HG03521 (cell line): ENCODE measurements around the gene CASQ2.
"Not testable (repeated sequence)": the region's sequence is repeated elsewhere in the genome, so short reads cannot be mapped to it uniquely, and the experiment has no call there.

Source experiments
- ATAC-seq: cut with Tn5 transposase; IDR thresholded peaks from one replicate; pipeline ENCODE4 v1.9.1; 2021; ENCODE audit warnings: mild to moderate bottlenecking, moderate library complexity; ENCODE audit not compliant: unreplicated experiment

Gene CASQ2

DNA sequence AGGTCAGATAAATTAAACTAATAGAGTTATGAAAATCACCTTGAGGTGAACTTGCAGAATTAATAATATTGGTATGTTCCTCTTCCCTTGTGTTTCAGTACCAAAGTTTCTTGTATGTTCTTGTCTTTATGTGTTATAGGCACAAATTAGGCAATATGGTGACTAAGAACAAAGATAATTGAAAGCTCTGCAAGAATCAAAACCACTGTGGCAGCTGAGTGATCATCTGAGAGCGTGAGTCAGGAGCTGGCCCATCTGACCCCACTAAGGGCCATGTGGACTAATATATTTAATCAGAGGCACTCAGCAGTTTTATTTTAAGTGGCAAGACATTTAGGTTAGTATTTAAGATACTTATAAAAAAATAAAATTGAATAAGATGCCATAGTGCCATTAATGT lies 12.8 kb upstream of the CASQ2 start:
- no peak for ATAC-seq

DNA sequence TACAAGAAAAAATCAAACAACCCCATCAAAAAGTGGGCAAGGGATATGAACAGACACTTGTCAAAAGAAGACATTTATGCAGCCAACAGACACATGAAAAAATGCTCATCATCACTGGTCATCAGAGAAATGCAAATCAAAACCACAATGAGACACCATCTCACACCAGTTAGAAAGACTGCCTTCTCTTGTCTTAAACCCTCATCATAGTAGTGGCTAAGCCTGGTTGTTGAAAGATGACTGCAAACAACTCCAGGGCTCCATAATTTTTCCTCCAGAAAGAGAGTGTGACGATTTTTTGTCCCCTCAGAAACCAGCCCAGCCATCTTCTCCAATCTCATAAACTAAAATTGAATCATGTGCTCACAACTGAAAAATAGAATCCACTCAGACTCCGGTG lies 12.1 kb upstream of the CASQ2 start:
- not testable (repeated sequence) for ATAC-seq

DNA sequence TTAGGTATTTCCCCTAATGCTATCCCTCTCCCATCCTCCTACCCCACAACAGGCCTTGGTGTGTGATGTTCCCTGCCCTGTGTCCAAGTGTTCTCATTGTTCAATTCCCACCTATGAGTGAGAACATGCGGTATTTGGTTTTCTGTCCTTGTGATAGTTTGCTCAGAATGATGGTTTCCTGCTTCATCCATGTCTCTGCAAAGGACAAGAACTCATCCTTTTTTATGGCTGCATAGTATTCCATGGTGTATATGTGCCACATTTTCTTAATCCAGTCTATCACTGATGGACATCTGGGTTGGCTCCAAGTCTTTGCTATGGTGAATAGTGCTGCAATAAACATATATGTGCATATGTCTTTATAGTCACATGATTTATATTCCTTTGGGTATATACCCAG lies 10.6 kb upstream of the CASQ2 start:
- ATAC-seq = not testable (repeated sequence)

DNA sequence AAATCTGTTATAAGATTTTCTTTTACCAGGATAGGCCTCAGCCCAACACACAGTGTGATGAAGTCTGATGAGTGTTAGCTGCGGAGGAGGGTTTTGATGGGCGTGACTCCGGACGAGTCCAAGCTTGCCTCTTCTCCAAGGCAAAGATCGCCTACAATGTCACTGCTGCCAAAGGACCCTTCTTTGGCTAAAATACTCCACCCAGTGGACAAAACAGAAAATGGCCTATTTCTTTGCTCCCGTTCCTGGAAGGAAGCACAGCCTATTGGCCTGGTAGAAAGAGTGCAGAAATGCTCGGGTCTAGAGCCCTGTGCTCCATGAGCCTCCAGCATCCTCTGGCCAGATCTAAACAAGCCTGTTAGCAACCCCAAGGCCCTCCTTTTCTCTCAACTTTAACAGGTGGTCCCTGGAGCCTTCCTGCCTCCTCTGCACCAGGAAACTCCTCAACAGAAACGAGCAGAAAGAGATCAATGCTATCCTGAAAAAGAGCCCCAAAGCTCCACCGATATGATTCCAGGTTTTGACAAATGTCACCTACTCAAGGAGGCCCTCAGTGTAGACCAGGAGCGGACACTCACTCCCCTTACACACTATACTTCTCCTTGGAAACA lies 3.4 kb upstream of the CASQ2 start:
- ATAC-seq = peak; percentile 90

DNA sequence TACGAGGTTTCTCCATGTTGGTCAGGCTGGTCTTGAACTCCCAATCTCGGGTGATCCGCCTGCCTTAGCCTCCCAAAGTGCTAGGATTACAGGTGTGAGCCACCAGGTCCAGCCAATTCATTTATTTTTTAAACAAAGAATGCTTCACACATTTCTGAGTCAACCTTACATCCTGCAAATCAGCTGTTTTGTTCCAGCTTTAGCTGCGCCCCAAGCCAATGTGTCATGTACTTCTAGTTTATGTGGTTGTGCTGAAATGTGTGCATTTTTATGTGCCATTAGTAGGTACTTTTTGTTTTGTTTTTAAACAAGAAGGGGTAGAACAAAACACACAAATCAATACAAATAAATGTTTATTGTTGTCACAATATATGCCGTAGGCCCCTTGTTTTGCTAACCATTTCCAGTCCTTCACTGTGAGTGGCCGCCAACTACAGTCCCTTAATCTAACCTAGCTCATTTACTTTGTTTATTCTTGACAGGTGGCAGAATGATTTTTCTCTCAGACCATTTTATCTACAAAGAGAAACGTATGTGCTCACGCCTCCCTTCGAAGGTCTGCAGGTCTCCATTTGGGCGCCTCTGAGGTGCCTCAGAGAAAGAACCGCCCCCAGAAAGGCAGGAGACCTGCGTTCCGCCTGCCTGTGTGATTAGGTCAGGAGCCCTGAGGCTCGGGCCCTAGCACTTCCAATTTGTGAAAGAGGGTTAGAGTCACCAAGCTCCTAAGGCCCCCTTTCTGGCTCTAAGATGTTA lies 2.8 kb upstream of the CASQ2 start:
- peak; percentile 15 for ATAC-seq

DNA sequence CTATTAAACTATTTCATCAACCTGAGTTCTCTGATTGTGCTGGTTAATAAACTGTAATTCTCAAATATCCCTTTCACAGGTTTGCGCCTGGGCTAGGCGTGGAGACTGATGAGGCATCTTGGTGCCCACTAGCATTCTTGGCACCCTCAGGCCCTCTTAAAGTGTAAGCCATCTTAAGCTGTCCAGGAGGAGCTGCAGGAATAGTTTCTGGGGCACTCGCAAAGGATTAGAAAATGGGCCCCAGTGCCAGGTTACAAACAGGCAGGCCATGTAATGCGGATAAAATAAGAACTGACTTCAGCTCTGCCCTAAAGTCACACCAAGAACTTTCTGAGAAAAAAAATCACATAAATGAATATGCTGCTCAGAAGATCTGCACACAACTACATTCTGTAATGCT lies 1.1 kb downstream of the CASQ2 start:
- ATAC-seq = no peak

DNA sequence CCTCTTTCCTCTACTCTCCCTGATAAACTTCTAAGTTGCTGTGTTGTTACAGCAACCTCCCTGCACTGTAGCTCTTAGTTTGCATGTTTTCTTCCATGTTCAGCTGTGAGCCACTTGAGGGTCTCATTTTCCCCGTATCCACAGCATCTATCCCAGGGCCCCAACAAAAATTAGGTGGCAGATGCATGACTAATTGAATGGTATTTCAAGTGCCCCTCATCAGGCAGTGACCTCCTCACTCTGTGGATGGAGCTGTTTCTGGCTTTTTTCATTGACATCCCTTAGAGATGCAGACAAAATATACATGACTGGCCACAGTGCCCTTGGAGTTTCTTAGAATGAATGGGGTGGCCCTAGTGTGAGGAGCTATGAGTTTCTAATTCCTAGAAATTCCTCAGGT lies 3.4 kb downstream of the CASQ2 start:
- no peak for ATAC-seq

DNA sequence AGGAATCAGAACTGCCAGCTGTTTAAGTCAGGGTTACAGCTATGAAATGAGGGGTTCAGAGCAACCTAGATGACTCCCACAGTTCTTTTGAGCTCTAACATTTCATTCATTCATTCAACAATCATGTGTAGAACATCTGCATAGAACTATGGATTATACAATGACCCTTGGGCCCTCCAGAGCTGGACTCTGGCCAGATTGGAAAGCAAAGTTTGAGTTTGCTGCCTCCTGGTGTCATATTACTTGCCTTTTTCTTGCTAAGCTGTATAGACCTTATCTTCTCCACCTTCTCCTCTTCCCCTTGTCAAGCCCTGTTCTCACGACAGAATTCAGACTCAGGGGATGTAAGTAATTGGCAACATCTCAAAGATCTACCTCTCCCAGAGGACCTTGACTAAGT lies 4.0 kb downstream of the CASQ2 start:
- no peak for ATAC-seq

DNA sequence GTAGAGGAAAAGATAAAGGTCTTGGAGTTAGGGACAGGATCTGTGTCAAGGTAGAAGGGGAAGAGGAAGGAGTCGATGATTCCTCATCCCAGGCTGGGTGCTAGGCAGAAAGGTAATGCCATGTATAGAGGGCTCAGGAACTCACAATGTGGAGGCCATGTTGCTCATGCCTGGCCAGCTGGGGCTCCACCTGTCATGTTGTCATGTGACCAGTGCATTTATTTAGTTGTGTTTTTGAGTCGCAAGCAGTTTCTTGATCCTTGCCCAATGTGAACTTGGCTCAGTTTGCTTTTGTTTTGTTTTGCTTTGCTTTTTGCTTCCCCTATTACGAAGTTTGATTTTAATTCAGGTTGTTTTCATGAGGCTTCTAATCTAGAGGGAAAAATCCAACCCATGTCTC lies 5.7 kb downstream of the CASQ2 start:
- ATAC-seq = no peak

DNA sequence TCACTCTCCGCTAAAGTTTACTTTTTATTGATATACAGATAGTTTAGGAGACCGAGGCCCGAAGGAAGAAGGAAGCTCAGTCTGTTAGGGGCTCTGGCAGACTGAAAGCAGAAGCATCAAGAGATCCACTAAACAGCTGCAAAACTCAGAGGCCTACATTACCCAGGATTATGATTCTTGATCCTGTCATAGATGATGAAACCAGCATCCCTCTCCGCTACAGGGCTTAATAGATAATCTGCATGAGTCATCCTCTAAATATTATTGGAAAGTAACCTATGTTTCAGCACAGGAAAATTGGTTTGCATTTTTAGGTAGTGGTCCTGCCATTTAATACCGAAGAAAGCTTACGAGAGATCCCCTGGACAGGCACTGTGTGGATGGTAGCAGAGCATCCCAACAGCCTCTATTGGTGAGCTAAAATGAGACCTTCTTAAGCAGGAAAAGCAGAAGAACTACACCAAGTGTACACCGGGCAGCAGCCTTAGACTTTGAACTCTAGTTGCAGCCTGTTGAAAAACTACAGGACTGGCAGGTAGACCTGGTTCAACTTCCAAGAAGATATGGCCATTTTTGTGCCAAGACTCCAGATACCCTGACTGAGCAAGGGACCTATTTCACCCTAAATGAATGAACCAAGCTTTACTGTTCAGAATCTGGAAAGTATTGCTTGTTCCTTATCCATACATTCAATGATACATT lies 6.8 kb downstream of the CASQ2 start:
- ATAC-seq = no peak

DNA sequence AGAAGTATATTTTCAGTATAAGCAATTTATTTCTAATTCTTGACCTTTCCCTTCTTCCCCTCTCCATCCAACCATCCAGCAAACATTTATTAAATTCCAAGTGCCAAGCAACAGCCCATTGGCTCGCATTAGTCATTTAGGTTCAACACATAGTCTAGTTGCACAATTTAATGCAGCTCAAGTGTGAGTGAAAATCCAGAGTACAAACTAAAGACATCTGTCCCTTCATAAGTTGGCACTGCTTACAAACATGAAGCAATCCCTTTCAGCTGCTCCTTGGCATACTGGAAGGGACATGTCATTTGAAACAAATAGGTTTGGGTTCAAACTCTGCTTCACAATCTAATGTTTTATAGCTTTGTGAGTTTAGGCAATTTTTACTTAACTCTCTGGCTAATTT lies 10.7 kb downstream of the CASQ2 start:
- no peak for ATAC-seq

DNA sequence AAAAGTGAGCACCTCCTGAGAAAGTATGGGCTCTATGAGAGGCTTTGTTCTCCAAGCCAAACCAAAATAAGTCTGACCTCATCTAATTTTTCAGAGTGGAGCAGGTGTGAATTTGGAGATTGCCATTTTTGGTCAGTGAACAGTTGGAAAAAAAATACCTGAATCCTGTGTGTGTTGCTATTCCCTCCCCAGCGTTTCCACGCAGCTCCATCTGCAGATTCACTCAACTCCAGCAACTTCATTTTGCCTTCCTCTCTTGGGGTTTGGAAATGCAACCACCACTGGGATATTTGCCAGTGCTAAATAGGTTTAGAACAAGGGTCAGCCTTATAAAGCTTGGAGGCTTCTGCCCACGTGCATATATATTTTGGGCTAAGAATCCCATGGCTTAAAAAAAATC lies 11.2 kb downstream of the CASQ2 start:
- ATAC-seq = no peak

DNA sequence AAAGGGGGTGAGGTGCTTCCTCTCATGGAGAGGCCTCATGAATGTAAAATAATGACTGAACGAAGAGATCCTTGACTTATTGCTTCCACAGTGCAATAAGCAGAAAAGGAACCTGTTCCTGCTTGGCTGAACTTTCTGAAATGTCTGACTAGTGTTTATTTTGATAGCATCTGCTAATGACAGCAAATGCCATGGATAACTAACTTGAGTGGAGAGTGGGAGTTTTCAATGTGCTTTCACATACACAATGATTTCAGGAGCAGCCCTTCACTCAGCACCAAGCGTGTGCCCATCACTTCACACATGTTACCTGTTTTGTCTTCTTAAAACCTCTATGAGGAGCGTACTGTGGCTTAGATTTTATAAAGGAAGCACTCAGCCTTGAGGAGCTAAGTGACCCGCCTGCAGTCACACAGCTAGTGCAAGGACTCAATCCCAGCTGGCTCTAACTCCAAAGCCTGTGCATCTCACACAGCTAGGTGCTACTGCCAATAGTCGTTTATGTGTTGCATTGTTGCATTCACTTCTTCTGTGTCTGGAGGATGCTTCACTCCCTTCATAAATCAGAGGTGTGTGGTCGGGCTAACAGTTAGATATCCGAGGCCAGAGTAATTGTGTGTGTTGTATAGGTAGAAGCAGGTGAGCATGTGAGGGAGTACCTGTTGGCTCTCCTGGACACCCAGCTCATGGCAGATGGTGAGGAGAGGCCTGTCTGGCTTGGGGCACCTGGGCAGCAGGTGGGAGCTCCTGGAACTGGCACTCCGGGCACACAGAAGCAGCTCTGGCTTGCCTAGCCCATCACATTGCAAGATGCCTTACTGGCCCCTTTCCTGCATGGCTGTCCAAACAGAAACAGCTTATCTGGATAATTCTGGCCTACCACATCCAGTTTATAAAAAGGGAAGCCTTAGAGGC lies 12.8 kb downstream of the CASQ2 start:
- ATAC-seq = no peak

DNA sequence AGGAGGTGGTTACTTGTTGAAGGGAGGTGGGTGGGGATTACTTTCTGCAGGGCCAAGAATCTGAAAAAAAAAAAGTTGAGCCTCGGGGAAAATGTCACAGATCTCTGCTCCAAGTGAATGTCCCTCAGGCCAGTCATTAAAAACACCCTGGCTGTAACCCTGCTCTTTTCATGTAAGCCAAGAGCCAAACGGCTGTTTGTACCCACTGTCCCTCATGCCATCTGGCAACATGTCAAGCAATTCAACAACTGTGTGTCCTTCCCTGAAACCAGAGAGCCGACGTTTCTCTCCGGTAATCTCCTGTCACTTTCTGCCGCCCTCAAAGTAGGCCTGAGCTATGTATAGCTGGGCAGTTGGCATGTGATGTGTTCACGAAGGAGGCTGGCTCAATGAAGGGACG lies 14.7 kb downstream of the CASQ2 start:
- ATAC-seq = no peak

DNA sequence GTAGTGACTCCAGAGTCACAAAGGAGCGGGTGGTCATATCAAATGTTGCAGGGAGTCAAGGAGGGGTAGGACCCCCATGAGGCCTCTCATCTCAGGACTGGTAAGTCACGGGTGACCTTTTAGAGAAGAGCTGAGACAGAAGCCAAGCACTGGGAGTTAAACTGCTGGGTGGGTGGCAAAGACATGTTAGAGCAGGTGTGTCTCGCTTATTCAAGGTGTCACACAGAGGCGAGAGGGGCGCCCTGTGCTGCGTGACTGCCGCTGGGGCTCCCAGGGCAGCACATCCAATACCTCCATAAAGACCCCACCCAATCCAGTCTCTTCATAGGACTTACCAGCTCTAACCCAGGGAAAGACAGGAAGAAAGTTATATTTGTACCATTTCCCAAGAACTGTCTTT lies 15.2 kb downstream of the CASQ2 start:
- ATAC-seq = no peak

DNA sequence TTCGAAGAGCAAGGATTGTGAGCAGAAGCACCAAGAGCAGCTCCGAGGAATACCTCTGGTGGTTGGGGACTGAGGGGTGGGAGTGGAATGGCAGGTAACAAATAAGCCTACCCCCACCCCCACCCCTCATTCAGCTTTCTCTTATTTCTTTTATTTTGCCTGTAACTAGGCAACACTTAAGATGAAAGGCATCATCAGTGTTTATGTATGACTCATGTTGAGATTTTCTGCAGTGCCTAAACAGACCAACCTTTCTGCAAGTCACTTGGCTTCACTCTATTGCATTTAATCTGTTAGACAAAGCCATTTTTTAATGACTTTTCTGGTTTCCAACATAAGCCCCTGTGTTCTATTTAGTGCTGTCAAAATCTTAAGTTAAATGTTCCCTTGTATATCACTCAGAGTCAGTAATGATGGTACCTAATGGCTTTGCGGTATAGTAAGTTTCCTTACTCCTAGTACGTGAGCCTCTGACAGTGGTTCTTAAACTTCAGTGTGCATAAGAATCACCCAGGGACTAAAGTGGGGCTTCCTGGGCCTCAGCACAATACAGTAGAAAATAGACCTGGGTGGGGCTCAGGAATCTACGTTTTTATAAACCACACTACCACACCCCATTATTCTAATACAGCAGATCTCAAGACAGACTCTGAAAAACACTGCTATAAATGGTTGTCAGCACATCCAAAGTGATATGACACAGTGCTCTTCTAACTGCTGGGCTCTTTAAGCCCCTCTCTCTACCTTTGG lies 19.9 kb downstream of the CASQ2 start:
- ATAC-seq = no peak

DNA sequence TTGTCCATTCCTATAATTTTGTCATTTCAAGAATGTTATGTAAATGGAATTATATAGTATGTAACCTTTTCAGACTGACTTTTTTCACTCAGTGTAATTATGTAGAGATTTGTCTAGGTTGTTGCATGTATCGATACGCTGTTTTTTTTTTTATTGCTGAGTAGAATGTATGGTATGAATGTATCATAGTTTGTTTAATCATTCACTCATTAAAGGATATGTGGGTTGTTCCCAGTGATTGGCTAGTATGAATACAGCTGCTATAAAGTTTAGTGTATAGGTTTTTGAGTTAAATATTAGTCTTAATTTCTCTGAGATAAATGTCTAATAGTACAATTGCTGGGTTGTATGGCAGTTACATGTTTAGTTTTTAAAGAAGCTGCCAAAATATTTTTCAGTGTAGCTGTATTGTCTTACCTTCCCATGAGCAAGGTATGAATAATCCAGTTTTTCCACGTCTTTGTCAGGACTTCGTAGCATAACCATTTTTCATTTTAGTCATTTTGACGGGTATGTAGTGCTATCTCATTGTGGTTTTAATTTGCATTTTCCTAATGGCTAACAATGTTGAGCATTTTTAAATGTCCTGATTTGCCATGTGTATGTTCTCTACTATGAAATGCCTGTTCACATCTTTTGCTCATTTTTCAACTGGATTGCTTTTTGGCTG lies 22.4 kb downstream of the CASQ2 start:
- no peak for ATAC-seq

DNA sequence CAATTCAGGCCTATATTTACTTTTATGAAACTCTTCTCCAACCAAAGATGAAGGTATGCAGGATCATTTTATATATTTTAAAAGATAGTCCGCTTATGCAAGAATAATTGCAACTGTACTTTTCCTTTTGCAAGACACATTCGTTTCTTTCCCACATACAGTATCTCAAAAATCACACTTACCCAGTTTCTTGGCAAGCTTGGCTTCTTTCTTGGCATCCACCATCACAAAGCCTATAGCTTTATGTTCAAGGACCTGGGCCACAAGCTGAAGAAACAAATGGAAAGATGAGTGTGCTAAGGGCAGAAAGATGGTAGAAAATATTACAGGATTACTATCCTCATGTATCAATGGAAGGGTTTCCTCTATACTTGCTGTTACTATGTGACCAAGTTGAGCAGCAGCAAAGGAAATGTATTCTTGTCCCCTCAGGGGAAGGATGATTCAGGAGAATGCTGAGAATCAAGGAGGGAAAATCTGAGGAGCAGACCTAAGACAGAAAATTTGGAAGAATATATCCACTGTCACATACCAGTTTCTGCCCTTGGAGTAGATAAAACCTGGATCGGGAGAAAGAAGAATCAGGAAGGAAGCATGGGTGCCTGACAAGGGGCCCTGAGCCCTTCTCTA lies 23.8 kb downstream of the CASQ2 start:
- no peak for ATAC-seq

DNA sequence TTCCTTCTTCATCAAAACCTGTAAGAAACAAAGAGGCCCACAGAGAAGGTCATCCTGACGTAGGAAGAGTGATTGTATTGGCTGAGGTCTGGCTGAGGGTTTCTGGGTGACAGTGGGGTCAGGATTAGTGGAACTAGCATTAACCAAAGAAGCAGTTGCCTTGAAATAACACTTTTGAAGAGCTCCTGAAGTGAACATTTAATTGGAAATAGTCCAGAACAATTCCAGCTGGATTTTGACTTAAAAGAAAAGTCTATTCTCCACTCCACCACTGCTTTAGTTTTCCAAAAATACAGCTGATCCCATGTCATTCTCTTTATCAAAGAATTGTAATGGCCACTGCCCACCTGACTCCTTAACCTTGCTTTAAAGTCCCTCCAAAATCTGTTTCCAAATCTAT lies 27.7 kb downstream of the CASQ2 start:
- no peak for ATAC-seq

DNA sequence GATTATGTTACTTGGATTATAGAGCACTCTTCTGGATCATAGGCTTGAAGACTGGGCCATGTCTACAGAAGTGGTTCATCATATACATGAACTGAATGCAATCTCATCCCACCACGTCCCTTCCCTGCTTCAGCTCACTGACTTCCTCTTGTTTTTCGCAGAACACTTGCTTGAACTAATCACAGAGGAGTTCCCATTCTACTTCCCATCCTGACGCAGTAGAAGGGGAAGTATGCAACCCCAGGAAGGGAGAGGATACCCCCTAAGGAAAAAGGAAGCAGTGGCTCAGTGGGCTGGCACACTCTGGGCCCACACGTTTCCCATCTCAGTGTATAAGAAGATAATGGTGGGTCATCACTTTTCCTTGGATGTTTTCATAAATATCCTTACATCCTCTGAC lies 36.2 kb downstream of the CASQ2 start:
- no peak for ATAC-seq
